ENCODE measurements around the gene ADA. TPM values are rescaled to one million over a fixed set of nuclear protein-coding genes. Genes with fewer than 3 reads are reported as not detected.

ADA gene
- total and polyA plus RNA-seq, 9 donors, result 4.0 to 9.1 (median 6.2) TPM

- 81% methylated on average over 13 of the region's 13 CpGs for WGBS (ENCODE audit: insufficient coverage)
- Histone ChIP-seq H3K9me3 (replicated peaks; ENCODE audit: control insufficient read depth, low read depth, low read length) (peaks cover 5% of the 10 kb centered on the region), H3K36me3 (ENCODE audit: control insufficient read depth, insufficient read depth, low read length) (peaks cover 2% of the 10 kb centered on the region), H3K27ac (ENCODE audit: low read length) (no peak overlapping the region), H3K27me3 (ENCODE audit: control insufficient read depth, insufficient read depth, low read length) (no peaks in the 10 kb centered on the region), H3K4me1 (ENCODE audit: control insufficient read depth, insufficient read depth, low read length) (peaks cover 5% of the 10 kb centered on the region), H3K4me3 (ENCODE audit: low read length) (no peak overlapping the region)
- no peak for DNase-seq
Measured at GRCh38 chr20:44627364-44628010, 24.0 kb downstream of the ADA start.

GRCh38 chr20:44626278-44626677 lies 25.2 kb downstream of the ADA start:
- H3K27ac ChIP-seq (ENCODE audit: low read length), result no peak overlapping the region
- H3K4me3 ChIP-seq (ENCODE audit: low read length), result no peak overlapping the region
- H3K27me3 ChIP-seq (ENCODE audit: control insufficient read depth, insufficient read depth, low read length), result no peaks in the 10 kb centered on the region
- H3K4me1 ChIP-seq (ENCODE audit: control insufficient read depth, insufficient read depth, low read length), result no peaks in the 10 kb centered on the region
- DNase-seq, result no peak
- 87% methylated on average over 2 of the region's 7 CpGs for WGBS (ENCODE audit: insufficient coverage)
- peaks cover 10% of the 10 kb centered on the region for H3K36me3 ChIP-seq (ENCODE audit: control insufficient read depth, insufficient read depth, low read length)
- peaks cover 5% of the 10 kb centered on the region for H3K9me3 ChIP-seq (replicated peaks; ENCODE audit: control insufficient read depth, low read depth, low read length)

GRCh38 chr20:44625361-44625760 lies 26.1 kb downstream of the ADA start:
- H3K27ac ChIP-seq (ENCODE audit: low read length), result no peak overlapping the region
- no peak for DNase-seq
- peaks cover 5% of the 10 kb centered on the region for H3K9me3 ChIP-seq (replicated peaks; ENCODE audit: control insufficient read depth, low read depth, low read length)
- 92% methylated on average over 5 of the region's 8 CpGs for WGBS (ENCODE audit: insufficient coverage)
- no peak overlapping the region for H3K4me3 ChIP-seq (ENCODE audit: low read length)
- peaks cover 16% of the 10 kb centered on the region for H3K36me3 ChIP-seq (ENCODE audit: control insufficient read depth, insufficient read depth, low read length)
- H3K4me1 ChIP-seq (ENCODE audit: control insufficient read depth, insufficient read depth, low read length), result no peaks in the 10 kb centered on the region
- H3K27me3 ChIP-seq (ENCODE audit: control insufficient read depth, insufficient read depth, low read length), result no peaks in the 10 kb centered on the region

GRCh38 chr20:44624743-44625271 lies 26.7 kb downstream of the ADA start:
- DNase-seq, result no peak
- WGBS (ENCODE audit: insufficient coverage), result 95% methylated on average over 4 of the region's 6 CpGs
- Histone ChIP-seq H3K4me1 (ENCODE audit: control insufficient read depth, insufficient read depth, low read length) (no peaks in the 10 kb centered on the region), H3K27me3 (ENCODE audit: control insufficient read depth, insufficient read depth, low read length) (no peaks in the 10 kb centered on the region), H3K9me3 (replicated peaks; ENCODE audit: control insufficient read depth, low read depth, low read length) (peaks cover 5% of the 10 kb centered on the region), H3K27ac (ENCODE audit: low read length) (no peak overlapping the region), H3K36me3 (ENCODE audit: control insufficient read depth, insufficient read depth, low read length) (peaks cover 20% of the 10 kb centered on the region), H3K4me3 (ENCODE audit: low read length) (no peak overlapping the region)

DNA sequence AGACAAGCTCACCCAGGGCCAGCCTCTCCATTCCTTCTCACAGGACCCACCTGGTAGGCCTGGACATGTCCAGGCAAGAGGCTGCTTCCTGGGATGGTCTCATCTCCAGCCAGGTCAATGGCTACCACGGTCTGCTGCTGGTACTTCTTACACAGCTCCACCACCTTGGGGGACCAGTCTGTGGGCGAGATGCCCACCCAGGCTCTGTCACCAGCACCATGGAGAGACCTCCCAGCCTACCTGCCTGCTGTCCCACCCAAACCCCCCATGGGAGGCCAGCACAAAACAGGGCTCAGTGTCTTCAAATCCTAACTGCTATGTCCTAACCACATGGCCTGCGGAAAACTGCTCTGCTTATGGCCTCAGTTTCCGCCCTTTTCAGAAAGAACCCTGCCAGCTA lies 27.3 kb downstream of the ADA start:
- no peaks in the 10 kb centered on the region for H3K4me1 ChIP-seq (ENCODE audit: control insufficient read depth, insufficient read depth, low read length)
- no peak overlapping the region for H3K4me3 ChIP-seq (ENCODE audit: low read length)
- peaks cover 27% of the 10 kb centered on the region for H3K36me3 ChIP-seq (ENCODE audit: control insufficient read depth, insufficient read depth, low read length)
- WGBS (ENCODE audit: insufficient coverage), result 94% methylated on average over 4 of the region's 4 CpGs
- DNase-seq, result no peak
- peaks cover 5% of the 10 kb centered on the region for H3K9me3 ChIP-seq (replicated peaks; ENCODE audit: control insufficient read depth, low read depth, low read length)
- no peak overlapping the region for H3K27ac ChIP-seq (ENCODE audit: low read length)
- no peaks in the 10 kb centered on the region for H3K27me3 ChIP-seq (ENCODE audit: control insufficient read depth, insufficient read depth, low read length)

DNA sequence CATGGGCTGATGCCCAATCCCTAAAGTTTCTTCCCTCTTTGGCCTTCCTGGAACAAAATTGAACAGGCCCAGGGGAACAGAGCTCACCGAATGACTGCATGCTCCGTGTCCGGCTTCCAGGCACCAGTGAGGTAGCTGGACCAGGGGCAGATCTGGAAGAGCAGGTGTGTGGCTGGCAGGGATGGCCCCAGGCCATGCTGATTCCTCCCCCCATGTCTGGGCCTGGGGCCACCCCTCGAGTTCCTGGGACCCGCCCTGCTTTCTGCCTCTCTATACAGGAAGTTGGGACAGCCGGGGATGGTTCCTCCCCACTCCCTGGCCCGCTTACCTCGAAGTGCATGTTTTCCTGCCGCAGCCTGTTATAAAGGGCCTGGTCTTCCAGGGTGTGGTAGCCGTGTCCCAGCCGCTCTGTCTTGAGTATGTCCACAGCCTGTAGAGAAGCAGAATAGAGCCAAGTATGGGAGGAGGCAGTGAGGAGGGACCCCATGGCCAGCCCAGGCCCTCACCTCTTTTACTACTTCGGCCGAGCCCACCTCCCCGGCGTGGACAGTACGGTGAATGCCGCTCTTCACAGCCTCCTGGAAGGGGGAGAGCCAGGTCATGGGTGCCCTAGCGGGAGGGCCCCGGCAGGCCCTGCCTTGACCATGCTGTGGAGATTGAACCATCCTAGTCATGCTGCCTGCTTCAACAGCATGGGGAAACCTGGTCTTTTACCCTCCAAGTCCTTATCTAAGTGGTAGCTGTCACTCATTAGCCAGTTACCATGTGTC lies 28.8 kb downstream of the ADA start:
- Histone ChIP-seq H3K4me1 (ENCODE audit: control insufficient read depth, insufficient read depth, low read length) (no peaks in the 10 kb centered on the region), H3K27ac (ENCODE audit: low read length) (no peak overlapping the region), H3K27me3 (ENCODE audit: control insufficient read depth, insufficient read depth, low read length) (no peaks in the 10 kb centered on the region), H3K36me3 (ENCODE audit: control insufficient read depth, insufficient read depth, low read length) (peaks cover 38% of the 10 kb centered on the region), H3K4me3 (ENCODE audit: low read length) (no peak overlapping the region), H3K9me3 (replicated peaks; ENCODE audit: control insufficient read depth, low read depth, low read length) (peaks cover 5% of the 10 kb centered on the region)
- WGBS (ENCODE audit: insufficient coverage), result 93% methylated on average over 18 of the region's 19 CpGs
- no peak for DNase-seq

GRCh38 chr20:44621939-44622338 lies 29.6 kb downstream of the ADA start:
- H3K4me1 ChIP-seq (ENCODE audit: control insufficient read depth, insufficient read depth, low read length), result peaks cover 1% of the 10 kb centered on the region
- H3K27ac ChIP-seq (ENCODE audit: low read length), result no peak overlapping the region
- H3K36me3 ChIP-seq (ENCODE audit: control insufficient read depth, insufficient read depth, low read length), result peaks cover 45% of the 10 kb centered on the region
- no peaks in the 10 kb centered on the region for H3K27me3 ChIP-seq (ENCODE audit: control insufficient read depth, insufficient read depth, low read length)
- WGBS (ENCODE audit: insufficient coverage), result 90% methylated on average over 7 of the region's 8 CpGs
- peaks cover 5% of the 10 kb centered on the region for H3K9me3 ChIP-seq (replicated peaks; ENCODE audit: control insufficient read depth, low read depth, low read length)
- no peak for DNase-seq
- H3K4me3 ChIP-seq (ENCODE audit: low read length), result no peak overlapping the region

DNA sequence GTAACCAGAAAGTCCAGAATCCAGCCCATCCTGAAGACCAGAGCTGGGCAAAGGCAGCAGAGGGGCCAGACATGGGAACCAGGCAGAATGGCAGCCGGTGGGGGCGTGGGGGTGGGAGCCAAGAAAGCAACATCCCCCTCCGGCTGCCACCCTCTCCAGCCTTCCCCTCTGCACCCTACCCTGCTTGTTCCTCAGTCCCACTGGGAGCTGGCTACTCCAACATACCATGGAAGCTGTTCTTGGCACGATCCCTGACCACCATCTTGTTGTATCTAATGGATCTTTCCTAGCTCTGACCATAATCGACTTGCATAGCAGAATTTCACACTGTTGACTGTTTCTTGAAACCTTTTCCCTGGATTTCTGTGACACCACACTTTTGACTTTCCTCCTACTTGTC lies 30.2 kb downstream of the ADA start:
- Histone ChIP-seq H3K4me1 (ENCODE audit: control insufficient read depth, insufficient read depth, low read length) (peaks cover 7% of the 10 kb centered on the region), H3K4me3 (ENCODE audit: low read length) (no peak overlapping the region), H3K27me3 (ENCODE audit: control insufficient read depth, insufficient read depth, low read length) (no peaks in the 10 kb centered on the region), H3K27ac (ENCODE audit: low read length) (no peak overlapping the region), H3K9me3 (replicated peaks; ENCODE audit: control insufficient read depth, low read depth, low read length) (peaks cover 5% of the 10 kb centered on the region), H3K36me3 (ENCODE audit: control insufficient read depth, insufficient read depth, low read length) (peaks cover 51% of the 10 kb centered on the region)
- WGBS (ENCODE audit: insufficient coverage), result 100% methylated on average over 2 of the region's 5 CpGs
- no peak for DNase-seq

DNA sequence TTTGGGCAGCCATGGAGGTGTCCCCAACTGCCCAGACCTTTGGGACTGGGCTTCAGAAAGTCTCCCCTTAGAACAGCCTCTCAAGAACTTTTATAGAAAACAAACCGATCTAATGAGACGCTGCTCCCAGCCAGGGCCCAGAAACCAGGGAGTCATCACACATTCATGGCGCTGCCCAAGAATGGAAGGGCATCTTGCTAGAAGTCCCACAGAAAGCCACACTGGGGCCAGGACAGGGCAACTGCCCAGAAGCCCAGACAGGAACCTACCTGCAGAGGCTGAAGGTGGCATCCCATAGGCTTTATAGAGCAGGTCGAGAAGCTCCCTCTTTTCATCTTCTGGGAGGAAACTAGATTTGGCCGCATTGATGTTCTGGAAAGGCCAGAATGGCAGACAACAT lies 31.5 kb downstream of the ADA start:
- no peak overlapping the region for H3K27ac ChIP-seq (ENCODE audit: low read length)
- peaks cover 20% of the 10 kb centered on the region for H3K4me1 ChIP-seq (ENCODE audit: control insufficient read depth, insufficient read depth, low read length)
- 85% methylated on average over 5 of the region's 5 CpGs for WGBS (ENCODE audit: insufficient coverage)
- no peak for DNase-seq
- H3K9me3 ChIP-seq (replicated peaks; ENCODE audit: control insufficient read depth, low read depth, low read length), result peaks cover 5% of the 10 kb centered on the region
- H3K36me3 ChIP-seq (ENCODE audit: control insufficient read depth, insufficient read depth, low read length), result peaks cover 63% of the 10 kb centered on the region
- H3K27me3 ChIP-seq (ENCODE audit: control insufficient read depth, insufficient read depth, low read length), result no peaks in the 10 kb centered on the region
- H3K4me3 ChIP-seq (ENCODE audit: low read length), result no peak overlapping the region

DNA sequence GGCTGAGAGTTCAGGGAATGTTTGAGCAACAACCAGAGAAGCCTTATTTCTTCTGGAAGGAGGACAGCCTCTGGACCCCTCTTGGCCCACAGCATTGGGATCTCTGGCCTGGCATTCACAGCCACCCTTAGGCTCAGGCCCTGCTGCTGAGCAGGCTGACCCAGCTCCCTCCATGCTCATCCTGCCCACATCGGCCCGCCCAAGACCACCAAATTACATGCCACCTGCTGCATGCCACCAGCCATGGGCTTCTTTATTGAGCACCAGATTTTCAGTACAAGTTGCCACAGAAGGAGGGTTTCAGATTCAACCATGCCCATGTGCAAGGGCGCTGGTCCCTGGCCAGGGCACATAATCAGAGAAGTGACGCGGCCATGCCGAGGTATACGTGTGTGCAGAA lies 32.2 kb downstream of the ADA start:
- Histone ChIP-seq H3K27ac (ENCODE audit: low read length) (no peak overlapping the region), H3K4me3 (ENCODE audit: low read length) (no peak overlapping the region), H3K36me3 (ENCODE audit: control insufficient read depth, insufficient read depth, low read length) (peaks cover 71% of the 10 kb centered on the region), H3K9me3 (replicated peaks; ENCODE audit: control insufficient read depth, low read depth, low read length) (peaks cover 5% of the 10 kb centered on the region), H3K4me1 (ENCODE audit: control insufficient read depth, insufficient read depth, low read length) (peaks cover 25% of the 10 kb centered on the region), H3K27me3 (ENCODE audit: control insufficient read depth, insufficient read depth, low read length) (no peaks in the 10 kb centered on the region)
- 96% methylated on average over 7 of the region's 7 CpGs for WGBS (ENCODE audit: insufficient coverage)
- no peak for DNase-seq
